ENCODE data around the gene ZCCHC10. TPM values are rescaled to one million over a fixed set of nuclear protein-coding genes. Genes with fewer than 3 reads are reported as not detected.
"Not testable (repeated sequence)": the region's sequence is repeated elsewhere in the genome, so short reads cannot be mapped to it uniquely, and the experiment has no call there.

Gene ZCCHC10
- total RNA-seq, 6 donors from 2014 or later: 5.7 to 21.3 (median 12.4) TPM

DNA sequence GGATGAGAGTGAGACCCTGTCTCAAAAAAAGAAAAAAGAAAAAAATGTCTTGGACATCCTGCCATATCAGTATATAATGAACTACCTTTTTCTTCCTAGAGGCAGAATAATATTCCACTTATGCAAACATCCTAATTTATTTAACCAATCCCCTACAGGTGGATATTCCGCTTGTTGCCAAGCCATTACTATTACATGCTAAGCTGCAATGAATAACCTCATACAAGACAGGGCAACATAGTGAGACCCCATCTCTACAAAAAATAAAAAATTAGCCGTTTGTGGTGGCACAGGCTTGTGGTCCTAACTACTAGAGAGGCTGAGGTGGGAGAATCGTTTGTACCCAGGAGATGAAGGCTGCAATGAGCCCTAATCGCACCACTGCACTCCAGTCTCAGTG lies 61.2 kb downstream of the ZCCHC10 start:
- no peak overlapping the region for H3K27ac ChIP-seq
- H3K9me3 ChIP-seq: no peaks in the 10 kb centered on the region
- DNase-seq: no peak
- ATAC-seq (ENCODE audit: low FRiP score in 2 of 2): no peak
- 93 to 98% methylated on average over 4 of the region's 4 CpGs for WGBS, 2 donors
- H3K27me3 ChIP-seq: no peaks in the 10 kb centered on the region
- peaks cover 11 to 23% (median 21%) of the 10 kb centered on the region in 4 donors for H3K4me1 ChIP-seq
- H3K4me3 ChIP-seq: no peak overlapping the region
- no peaks in the 10 kb centered on the region for H3K36me3 ChIP-seq
- TF ChIP-seq POLR2AphosphoS5 (IDR thresholded peaks at IDR 0.05) (no peak), EP300 (IDR thresholded peaks at IDR 0.05) (no peak), POLR2A (IDR thresholded peaks at IDR 0.05) (no peak)
- TF ChIP-seq, protein P1, sequence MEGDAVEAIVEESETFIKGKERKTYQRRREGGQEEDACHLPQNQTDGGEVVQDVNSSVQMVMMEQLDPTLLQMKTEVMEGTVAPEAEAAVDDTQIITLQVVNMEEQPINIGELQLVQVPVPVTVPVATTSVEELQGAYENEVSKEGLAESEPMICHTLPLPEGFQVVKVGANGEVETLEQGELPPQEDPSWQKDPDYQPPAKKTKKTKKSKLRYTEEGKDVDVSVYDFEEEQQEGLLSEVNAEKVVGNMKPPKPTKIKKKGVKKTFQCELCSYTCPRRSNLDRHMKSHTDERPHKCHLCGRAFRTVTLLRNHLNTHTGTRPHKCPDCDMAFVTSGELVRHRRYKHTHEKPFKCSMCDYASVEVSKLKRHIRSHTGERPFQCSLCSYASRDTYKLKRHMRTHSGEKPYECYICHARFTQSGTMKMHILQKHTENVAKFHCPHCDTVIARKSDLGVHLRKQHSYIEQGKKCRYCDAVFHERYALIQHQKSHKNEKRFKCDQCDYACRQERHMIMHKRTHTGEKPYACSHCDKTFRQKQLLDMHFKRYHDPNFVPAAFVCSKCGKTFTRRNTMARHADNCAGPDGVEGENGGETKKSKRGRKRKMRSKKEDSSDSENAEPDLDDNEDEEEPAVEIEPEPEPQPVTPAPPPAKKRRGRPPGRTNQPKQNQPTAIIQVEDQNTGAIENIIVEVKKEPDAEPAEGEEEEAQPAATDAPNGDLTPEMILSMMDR (IDR thresholded peaks at IDR 0.05): no peak

- H3K27ac ChIP-seq: peak within 1 kb of the TSS; percentile 98 to 100 (median 99)
- peak within 1 kb of the TSS; percentile 73 to 88 (median 86) for H3K4me3 ChIP-seq
- H3K4me1 ChIP-seq: peaks cover 15 to 36% (median 24%) of the 10 kb centered on the region in 4 donors
- H3K36me3 ChIP-seq: no peaks in the 10 kb centered on the region
- H3K9me3 ChIP-seq: no peaks in the 10 kb centered on the region
- peak; percentile 97 for ATAC-seq (ENCODE audit: low FRiP score in 2 of 2)
- peak; percentile 98 to 99 for DNase-seq
- H3K27me3 ChIP-seq: no peaks in the 10 kb centered on the region
- 1 to 2% methylated on average over 19 to 32 of the region's 98 CpGs for WGBS, 2 donors
- peak; percentile 98 to 99 for TF ChIP-seq POLR2AphosphoS5 (IDR thresholded peaks at IDR 0.05)
- TF ChIP-seq EP300 (IDR thresholded peaks at IDR 0.05): peak in 1 of 4 donors; percentile 85
- TF ChIP-seq POLR2A (IDR thresholded peaks at IDR 0.05): peak; percentile 68 to 99 (median 98)
- TF ChIP-seq, protein P1 (IDR thresholded peaks at IDR 0.05): peak in 3 of 6 experiments; percentile 13 to 39 (median 33)
Observed at GRCh38 chr5:132963171-132964104, 62.9 kb downstream of the ZCCHC10 start, which contains the start of gene AFF4. Gene AFF4, minus strand, starts transcription at chr5:132963634. Its CDS starts 26,445 bp downstream, at chr5:132937189.

GRCh38 chr5:132962429-132963021 lies 63.8 kb downstream of the ZCCHC10 start:
- TF ChIP-seq POLR2AphosphoS5 (IDR thresholded peaks at IDR 0.05): peak in 1 of 2 donors; percentile 53
- peak in 1 of 4 donors; percentile 40 for TF ChIP-seq POLR2A (IDR thresholded peaks at IDR 0.05)
- TF ChIP-seq, protein P1 (IDR thresholded peaks at IDR 0.05): no peak
- TF ChIP-seq EP300 (IDR thresholded peaks at IDR 0.05): peak in 1 of 4 donors; percentile 34
- Histone ChIP-seq H3K9me3 (no peaks in the 10 kb centered on the region), H3K36me3 (no peaks in the 10 kb centered on the region), H3K27ac (peak overlapping the region; percentile 98 to 100 (median 99)), H3K4me1 (peaks cover 15 to 36% (median 24%) of the 10 kb centered on the region in 4 donors), H3K4me3 (peak overlapping the region; percentile 73 to 88 (median 86)), H3K27me3 (no peaks in the 10 kb centered on the region)
- DNase-seq (no peak), ATAC-seq (ENCODE audit: low FRiP score in 2 of 2) (peak in 1 of 2 donors; percentile 60)
- WGBS, 2 donors: 0% methylated on average over 21 of the region's 21 CpGs

DNA sequence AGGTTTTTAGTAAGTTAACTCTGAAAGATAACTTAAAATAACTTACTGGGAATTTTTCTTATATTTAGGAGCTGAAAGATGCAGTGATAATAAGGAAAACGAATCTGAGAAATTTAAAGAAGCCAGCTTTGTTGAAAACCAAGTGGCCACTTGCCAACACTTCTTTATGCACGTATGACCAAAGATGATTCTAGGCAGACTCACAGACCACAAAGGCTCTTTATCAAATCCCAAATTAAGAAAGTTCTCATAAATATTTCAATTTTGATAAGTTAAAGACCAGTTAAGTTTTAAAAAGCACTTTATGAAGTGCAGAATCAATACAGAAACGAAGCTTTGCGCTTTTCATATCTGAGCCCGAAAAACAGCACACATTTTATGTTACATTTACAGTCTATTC lies 64.5 kb downstream of the ZCCHC10 start:
- DNase-seq (no peak), ATAC-seq (ENCODE audit: low FRiP score in 2 of 2) (no peak)
- peaks cover 15 to 42% (median 24%) of the 10 kb centered on the region in 4 donors for H3K4me1 ChIP-seq
- TF ChIP-seq POLR2AphosphoS5 (IDR thresholded peaks at IDR 0.05) (no peak), POLR2A (IDR thresholded peaks at IDR 0.05) (no peak), EP300 (IDR thresholded peaks at IDR 0.05) (no peak)
- TF ChIP-seq, protein P1 (IDR thresholded peaks at IDR 0.05): no peak
- peak overlapping the region; percentile 73 to 88 (median 86) for H3K4me3 ChIP-seq
- H3K9me3 ChIP-seq: no peaks in the 10 kb centered on the region
- 8 to 14% methylated on average over 5 of the region's 5 CpGs for WGBS, 2 donors
- H3K27ac ChIP-seq: peak overlapping the region; percentile 98 to 100 (median 99)
- H3K27me3 ChIP-seq: no peaks in the 10 kb centered on the region
- H3K36me3 ChIP-seq: no peaks in the 10 kb centered on the region

DNA sequence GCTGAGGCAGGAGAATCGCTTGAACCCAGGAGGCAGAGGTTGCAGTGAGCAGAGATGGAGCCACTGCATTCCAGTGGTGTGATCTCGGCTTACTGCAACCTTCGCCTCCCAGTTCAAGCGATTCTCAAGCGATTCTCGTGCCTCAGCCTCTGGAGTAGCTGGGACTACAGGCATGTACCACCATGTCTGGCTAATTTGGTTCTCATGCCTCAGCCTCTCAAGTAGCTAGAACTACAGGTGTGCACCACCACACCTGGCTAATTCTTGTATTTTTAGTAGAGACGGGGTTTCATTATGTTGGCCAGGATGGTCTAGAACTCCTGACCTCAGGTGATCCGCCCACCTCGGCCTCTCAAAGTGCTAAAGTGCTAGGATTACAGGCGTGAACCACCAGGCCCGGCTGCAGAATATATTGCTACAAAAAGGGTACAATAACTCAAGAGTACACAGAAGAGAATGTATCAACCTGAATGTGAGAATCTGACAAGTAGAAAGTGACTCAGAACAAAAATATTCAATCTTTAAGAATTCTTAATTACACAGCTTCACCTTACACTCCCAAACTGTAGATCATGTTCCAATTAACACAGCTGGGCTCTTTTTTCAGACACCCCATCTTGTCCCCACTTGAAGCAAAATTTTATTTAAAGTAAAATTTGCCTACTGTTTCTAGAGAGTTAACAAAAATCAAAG lies 65.1 kb downstream of the ZCCHC10 start:
- Histone ChIP-seq H3K4me3 (peak overlapping the region in 2 of 4 donors; percentile 73 to 88), H3K4me1 (peaks cover 15 to 42% (median 24%) of the 10 kb centered on the region in 4 donors), H3K27ac (peak overlapping the region in 3 of 4 donors; percentile 99 to 100 (median 99))
- not testable (repeated sequence) for DNase-seq; H3K36me3 ChIP-seq; ATAC-seq (ENCODE audit: low FRiP score in 2 of 2); H3K9me3 ChIP-seq; H3K27me3 ChIP-seq
- 83 to 89% methylated on average over 11 of the region's 11 CpGs for WGBS, 2 donors

DNA sequence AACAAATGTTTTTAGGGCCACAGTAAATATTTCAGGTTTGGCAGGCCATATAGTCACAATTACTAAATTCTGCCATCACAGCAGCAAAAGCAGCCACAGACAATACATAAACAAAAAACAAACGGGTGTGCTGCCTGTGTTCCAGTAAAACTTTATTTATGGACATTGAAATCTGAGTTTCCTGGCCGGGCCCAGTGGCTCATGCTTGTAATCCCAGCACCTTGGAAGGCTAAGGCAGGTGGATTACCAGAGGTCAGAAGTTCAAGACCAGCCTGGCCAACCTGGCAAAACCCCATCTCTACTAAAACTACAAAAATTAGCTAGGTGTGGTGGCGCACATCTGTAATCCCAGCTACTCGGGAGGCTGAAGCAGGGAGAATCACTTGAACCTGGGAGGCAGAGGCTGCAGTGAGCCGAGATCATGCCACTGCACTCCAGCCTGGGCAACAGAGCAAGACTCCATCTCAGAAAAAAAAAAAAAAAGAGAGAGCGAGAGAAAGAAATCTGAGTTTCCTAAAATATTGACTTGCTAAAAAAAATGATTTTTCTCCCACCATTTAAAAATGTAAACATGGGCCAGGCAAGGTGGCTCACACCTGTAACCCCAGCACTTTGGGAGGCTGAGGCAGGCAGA lies 70.1 kb downstream of the ZCCHC10 start:
- H3K36me3 ChIP-seq: peaks cover 0 to 10% (median 4%) of the 10 kb centered on the region in 4 donors
- ATAC-seq (ENCODE audit: low FRiP score in 2 of 2); H3K27me3 ChIP-seq; H3K4me3 ChIP-seq; DNase-seq; H3K9me3 ChIP-seq; H3K27ac ChIP-seq: not testable (repeated sequence)
- WGBS, 2 donors: 83 to 84% methylated on average over 6 of the region's 6 CpGs
- H3K4me1 ChIP-seq: peaks cover 18 to 52% (median 30%) of the 10 kb centered on the region in 4 donors

Data from upper lobe of left lung (tissue), 6 donors.